Activated CD4-positive, alpha-beta T cell treated with anti-CD3 and anti-CD28 coated beads, Interleukin-2, amount 50 U/mL, for 48 hours (primary cell): ENCODE measurements around the gene SNX24.
"Not testable (repeated sequence)": the region's sequence is repeated elsewhere in the genome, so short reads cannot be mapped to it uniquely, and the experiment has no call there.

Source experiments
- DNase-seq, 2 experiments: peaks; one replicate each; pipeline ENCODE4 v3.0.0-alpha.2; 2020

The SNX24 gene

DNA sequence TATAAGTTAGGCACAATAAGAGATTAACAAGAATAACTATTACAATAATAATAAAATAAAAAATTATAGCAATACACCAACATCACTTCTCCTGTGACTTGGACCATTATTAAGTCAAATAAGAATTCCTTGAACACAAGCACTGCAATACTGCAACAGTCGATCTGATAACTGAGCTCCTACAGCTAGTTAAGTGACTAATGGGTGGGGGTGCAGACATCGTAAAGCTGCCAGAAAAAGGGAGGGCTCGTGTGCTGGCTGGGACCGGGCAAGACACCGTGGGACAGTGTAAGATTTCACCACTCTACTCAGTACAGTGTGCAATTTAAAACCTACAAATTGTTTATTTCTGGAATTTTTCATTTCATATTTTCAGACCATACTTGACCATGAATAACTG lies 78.8 kb downstream of the SNX24 start:
- no peak for DNase-seq

GRCh38 chr5:122924719-122925395 lies 79.4 kb downstream of the SNX24 start:
- no peak for DNase-seq

- no peak for DNase-seq
Observed at GRCh38 chr5:122929001-122929400, 83.6 kb downstream of the SNX24 start.

DNA sequence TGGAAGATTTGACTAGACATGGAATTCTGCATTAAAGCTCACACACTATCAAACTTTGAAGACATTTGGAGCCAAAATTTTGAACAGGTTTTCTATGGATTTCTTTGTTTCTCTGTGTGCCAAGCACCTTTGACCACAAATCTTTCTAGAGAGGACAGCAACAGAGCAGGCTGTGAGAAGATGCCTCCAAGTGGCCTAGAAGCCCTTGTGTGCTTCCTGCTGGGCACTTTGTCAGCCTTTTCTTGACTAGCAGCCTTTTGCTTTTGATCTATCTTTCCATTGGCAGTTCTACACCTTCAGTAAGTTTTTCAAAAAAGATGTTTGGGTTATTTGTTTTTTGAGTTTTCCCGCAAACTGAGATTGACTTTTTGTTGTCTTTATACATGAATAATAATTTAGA lies 84.6 kb downstream of the SNX24 start:
- no peak for DNase-seq

- DNase-seq: no peak
Observed at GRCh38 chr5:122933956-122934355, 88.5 kb downstream of the SNX24 start.

GRCh38 chr5:122936088-122936487 lies 90.7 kb downstream of the SNX24 start:
- DNase-seq: no peak

DNA sequence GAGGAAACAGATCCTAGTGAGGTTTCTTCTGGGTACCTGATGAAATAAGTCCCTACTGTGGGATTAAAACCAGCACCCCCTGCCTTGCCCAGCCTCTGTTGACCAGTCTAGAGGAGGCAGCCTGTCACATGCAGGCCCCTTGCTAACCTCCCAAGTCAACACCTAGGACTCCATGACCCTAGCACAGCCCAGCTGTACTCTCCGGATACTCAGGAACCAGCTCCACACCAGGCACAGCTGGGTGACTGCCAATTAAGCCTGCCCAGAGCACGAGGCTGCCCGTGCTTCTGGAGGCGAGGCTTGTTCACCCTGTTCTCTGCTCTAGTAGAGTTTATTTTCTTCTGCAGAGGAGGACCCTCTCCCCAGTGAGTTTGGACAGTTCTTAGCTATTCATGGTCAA lies 92.5 kb downstream of the SNX24 start:
- DNase-seq: no peak

GRCh38 chr5:122940890-122941289 lies 95.5 kb downstream of the SNX24 start:
- no peak for DNase-seq

GRCh38 chr5:122941737-122942136 lies 96.3 kb downstream of the SNX24 start:
- DNase-seq: no peak

DNA sequence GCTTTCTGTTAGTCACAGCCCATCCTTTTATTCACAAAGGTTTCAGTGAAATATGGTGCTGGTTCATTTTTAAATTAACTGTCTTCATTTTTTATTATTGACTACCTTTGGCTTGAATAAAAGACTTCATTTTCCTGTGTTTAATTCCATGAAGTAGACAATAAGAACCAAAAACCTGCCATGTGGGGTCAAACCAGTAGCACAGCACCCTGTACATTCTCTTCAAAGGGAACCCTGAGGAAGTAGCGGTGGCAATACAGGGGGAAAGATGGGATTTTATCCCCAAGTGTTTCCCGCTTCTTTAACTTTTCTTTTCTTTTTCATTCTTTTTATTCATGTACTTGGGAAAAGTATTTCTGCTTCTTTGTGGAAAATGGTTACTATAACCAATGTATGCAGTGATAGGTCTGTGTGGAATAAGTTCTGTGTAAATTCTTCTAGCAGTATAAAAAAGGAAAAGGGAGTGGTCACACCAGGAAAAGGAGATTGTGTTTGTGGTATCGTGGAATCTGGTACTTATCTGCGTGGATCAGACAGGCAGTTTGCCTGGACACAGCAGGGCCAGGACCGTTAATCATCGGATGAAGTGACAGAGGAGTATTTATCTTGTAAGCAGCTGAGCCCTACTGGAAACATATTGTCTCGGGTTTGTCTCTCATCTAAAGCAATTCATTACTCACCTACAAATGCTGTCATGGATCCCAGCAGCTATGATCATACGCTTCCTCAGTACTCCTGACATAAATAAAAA lies 96.9 kb downstream of the SNX24 start:
- DNase-seq: no peak

GRCh38 chr5:122943050-122943698 lies 97.8 kb downstream of the SNX24 start:
- no peak for DNase-seq

- DNase-seq: no peak
Observed at GRCh38 chr5:122944051-122944450, 98.6 kb downstream of the SNX24 start.

DNA sequence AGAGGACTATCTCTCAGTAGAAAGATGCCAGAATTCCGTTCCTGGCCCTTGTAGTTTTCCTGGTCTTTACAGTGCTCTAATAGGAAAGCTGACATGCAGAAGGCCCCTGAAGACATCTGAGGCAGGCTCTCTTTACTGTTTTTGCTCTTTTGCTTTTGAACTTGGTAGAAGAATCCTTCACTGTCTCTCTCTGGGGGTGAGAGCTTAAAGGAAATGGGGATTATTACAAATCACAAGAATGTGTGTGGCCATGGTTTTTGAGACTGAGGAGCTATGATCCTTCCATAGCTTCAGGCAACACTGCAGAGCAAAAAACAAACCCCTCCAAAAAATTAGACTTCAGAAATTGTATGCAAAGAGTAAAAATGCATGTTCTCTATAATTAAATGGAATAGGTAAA lies 102.0 kb downstream of the SNX24 start:
- DNase-seq: no peak

DNA sequence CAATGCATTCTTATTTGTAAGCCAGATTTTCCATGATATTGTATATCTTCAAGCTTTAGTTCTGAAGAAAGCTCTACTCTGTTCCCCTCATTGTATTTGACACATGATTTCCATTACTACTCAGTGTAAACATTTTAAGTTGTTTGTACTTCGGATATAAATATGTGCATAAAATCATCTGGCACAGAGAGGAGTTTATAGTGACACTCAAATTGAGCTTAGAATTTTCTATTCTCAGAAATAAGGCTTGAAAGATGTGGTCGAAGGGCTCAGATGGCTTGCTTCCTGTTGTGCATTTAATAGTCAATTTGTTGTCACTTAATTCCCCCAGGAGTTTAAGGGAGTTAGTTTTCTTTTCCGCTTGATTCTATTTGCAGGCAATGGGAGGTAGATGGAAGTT lies 102.4 kb downstream of the SNX24 start:
- no peak for DNase-seq

DNA sequence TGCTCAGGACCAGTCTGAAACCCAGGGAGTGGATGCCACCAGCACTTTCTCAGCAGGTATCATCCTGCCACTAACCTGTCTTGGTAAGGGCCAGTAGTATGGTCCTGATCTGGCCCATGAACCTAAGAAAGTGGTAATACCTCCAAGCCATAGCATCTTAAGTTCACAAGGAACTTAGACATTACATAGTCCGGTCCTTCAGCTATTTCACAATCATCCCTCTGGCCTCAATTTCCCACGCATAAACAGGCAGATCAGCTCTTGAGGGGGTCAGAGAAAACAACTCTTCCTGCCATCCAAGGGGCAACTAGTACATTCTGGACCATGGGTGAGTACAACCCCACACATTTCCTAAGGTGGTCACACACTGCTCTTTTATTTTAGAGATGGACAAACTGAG lies 102.9 kb downstream of the SNX24 start:
- no peak for DNase-seq

DNA sequence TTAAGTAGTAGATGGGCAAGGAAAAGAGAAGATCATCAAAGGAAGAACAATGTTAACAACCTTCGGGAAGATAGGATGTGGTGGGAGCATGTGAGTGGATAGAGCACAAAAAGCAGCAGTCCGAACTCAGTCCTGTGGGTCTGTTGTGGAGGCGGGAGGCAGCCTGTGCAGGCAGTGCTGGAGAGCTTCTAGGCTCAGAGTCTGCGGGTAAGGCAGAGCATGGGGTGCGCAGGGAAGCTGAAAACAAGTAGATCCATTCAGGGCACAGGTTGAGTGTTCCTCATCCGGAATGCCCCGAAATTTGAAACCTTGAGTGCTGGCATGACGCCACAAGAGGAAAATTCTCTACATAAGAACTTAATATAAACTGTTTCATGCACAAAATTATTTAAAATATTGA lies 106.2 kb downstream of the SNX24 start:
- DNase-seq: no peak

- DNase-seq: no peak
Observed at GRCh38 chr5:122954719-122955118, 109.3 kb downstream of the SNX24 start.

DNA sequence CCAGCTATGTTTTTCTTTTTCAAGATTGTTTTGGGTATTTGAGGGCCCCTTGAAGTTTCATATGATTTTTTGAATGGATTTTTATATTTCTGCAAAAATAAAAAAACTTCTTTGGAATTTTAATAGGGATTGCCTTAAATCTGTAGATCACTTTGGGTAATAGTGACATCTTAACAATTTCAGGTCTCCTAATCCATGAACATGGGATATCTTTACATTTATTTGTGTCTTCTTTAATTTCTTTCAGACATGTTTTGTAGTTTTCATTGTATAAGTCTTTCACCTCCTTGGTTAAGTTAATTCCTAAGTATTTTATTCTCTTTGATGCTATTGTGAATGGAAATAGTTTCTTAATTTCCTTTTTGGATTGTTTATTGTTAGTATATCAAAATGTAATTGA lies 112.0 kb downstream of the SNX24 start:
- no peak for DNase-seq

GRCh38 chr5:122959740-122960445 lies 114.5 kb downstream of the SNX24 start:
- DNase-seq: no peak

GRCh38 chr5:122963305-122963704 lies 117.9 kb downstream of the SNX24 start:
- no peak for DNase-seq

GRCh38 chr5:122965111-122965510 lies 119.7 kb downstream of the SNX24 start:
- DNase-seq: no peak

DNA sequence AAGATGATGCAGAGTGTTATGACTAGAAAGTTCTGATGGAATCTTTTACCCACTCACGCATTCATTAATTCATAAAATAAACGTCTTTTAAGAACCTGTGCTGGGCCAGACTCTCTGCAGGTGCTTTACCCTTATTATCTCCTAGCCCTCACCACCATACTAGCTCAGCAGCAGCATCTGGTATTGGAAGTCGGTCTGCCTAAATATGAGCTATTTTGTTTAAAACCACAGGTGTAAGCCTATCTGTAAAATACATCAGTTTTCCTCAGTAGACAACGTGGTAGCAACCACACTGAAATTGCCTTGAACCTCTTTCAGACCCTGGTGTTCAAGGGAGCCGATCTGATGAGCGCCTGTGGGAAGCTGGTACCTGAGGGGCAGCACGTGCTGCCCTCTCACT lies 121.7 kb downstream of the SNX24 start:
- no peak for DNase-seq

GRCh38 chr5:122967625-122968024 lies 122.2 kb downstream of the SNX24 start:
- DNase-seq: no peak

DNA sequence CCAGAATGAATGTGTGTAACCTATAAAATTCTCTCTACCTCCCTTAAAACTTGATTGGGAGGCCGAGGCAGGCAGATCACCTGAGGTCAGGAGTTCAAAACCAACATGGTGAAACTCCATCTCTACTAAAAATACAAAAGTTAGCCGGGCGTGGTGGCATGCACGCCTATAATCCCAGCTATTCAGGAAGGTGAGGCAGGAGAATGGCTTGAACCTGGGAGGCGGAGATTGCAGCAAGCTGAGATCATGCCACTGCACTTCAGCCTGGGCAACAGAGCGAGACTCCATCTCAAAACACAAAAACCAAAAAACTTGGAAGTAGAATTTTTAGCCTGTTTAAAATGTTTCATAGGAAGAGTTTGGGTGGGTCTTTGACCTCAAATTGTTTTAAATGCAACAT lies 122.6 kb downstream of the SNX24 start:
- DNase-seq: not testable (repeated sequence)
